K562 (cell line): ENCODE measurements around the gene TMPO. TPM values are rescaled to one million over a fixed set of nuclear protein-coding genes. Genes with fewer than 3 reads are reported as not detected.
A peak's percentile ranks its signal among the peaks of the same experiment; 100 is the strongest.
"Not testable (repeated sequence)": the region's sequence is repeated elsewhere in the genome, so short reads cannot be mapped to it uniquely, and the experiment has no call there.

Experiments
- ATAC-seq: fragments of 200-7000 bp; cut with Tn5 transposase; 3 replicates; pipeline ENCODE4 v1.9.1; 2020; ENCODE audit warnings: moderate library complexity
- BruUV-seq: library from RNA; stranded (reverse); fragments of 400-500 nt; replicated peaks from 2 replicates; lab custom pipeline; 2021; lab: Mats Ljungman, UMichigan
- CTCF ChIA-PET: fragments of 300-600 bp; formaldehyde crosslinking; extraction: SDS; loops from one replicate; lab custom pipeline; 2021; ENCODE audit warnings: low intra/inter-chr PET ratio; lab: Yijun Ruan, JAX
- POLR2A ChIA-PET: fragments of 300-600, 350-650 bp; sonication (Branson Sonifier 250); formaldehyde crosslinking; extraction: SDS; loops from one replicate; lab custom pipeline; 2021; ENCODE audit warnings: antibody characterized with exemption, inconsistent platforms; lab: Yijun Ruan, JAX
- DNase-seq, 4 experiments: peaks; one replicate each; pipeline versions ENCODE4 v3.0.0 to v3.0.0-alpha.2; 2011 to 2018; ENCODE audit warnings: low spot score in 3 of 4, mixed read lengths in 3 of 4; ENCODE audit errors: extremely low read depth in 1 of 4
- FAIRE-seq: peaks from 2 replicates; lab custom pipeline; 2011; peaks lifted over from hg19 to GRCh38; lab: Jason Lieb, UNC
- H2AFZ ChIP-seq: 2 replicates; pipeline ENCODE4 v1.6.0; 2011; ENCODE audit warnings: low read depth, low read length, control low read depth, inconsistent platforms
- H3K27ac ChIP-seq: fragments of 200-600 bp; 3 replicates; pipeline ENCODE4 v1.8.0; 2011; ENCODE audit warnings: low read depth, mild to moderate bottlenecking, control low read depth, inconsistent platforms, low read length, moderate library complexity, mixed read lengths; ENCODE audit errors: extremely low read depth
- H3K27me3 ChIP-seq, 2 experiments: fragments of 300-600 bp in 1 of 2; 2 replicates in 1 of 2; 3 replicates in 1 of 2; pipeline versions ENCODE4 v1.6.0 to v1.8.0; 2011; ENCODE audit warnings: inconsistent platforms in 2 of 2, low read length in 2 of 2, mild to moderate bottlenecking in 1 of 2, mixed read lengths in 1 of 2, moderate library complexity in 1 of 2; ENCODE audit not compliant: control insufficient read depth in 2 of 2, insufficient read depth in 2 of 2
- H3K36me3 ChIP-seq: fragments of 300-600 bp; 3 replicates; pipeline ENCODE4 v1.8.0; 2011; ENCODE audit warnings: mild to moderate bottlenecking, low read length, inconsistent platforms; ENCODE audit not compliant: control insufficient read depth, insufficient read depth
- H3K4me1 ChIP-seq, 2 experiments: fragments of 200-600 bp in 1 of 2; replicated peaks in 1 of 2; 2 replicates in 1 of 2; 3 replicates in 1 of 2; pipeline versions ENCODE4 v1.5.1 to v1.8.0; 2011; ENCODE audit warnings: inconsistent platforms in 2 of 2, low read length in 2 of 2, mild to moderate bottlenecking in 1 of 2, mixed read lengths in 1 of 2, moderate library complexity in 1 of 2; ENCODE audit not compliant: control insufficient read depth in 2 of 2, insufficient read depth in 2 of 2
- H3K4me2 ChIP-seq: 2 replicates; pipeline ENCODE4 v1.6.1; 2011; ENCODE audit warnings: low read length, control low read depth, inconsistent platforms, mixed read lengths; ENCODE audit not compliant: insufficient read depth
- H3K4me3 ChIP-seq: fragments of 200-600 bp; sonication (generic), shearing (Covaris generic); 2 replicates; pipeline ENCODE4 v1.5.1; 2016; ENCODE audit warnings: control low read depth, inconsistent platforms
- H3K79me2 ChIP-seq: fragments of 200-600 bp; 3 replicates; pipeline ENCODE4 v1.8.0; 2011; ENCODE audit warnings: low read length, inconsistent platforms; ENCODE audit not compliant: control insufficient read depth, insufficient read depth
- H3K9ac ChIP-seq, 2 experiments: 2 replicates each; pipeline versions ENCODE4 v1.6.0 to v1.6.1; 2011; ENCODE audit warnings: low read depth in 2 of 2, low read length in 2 of 2, control low read depth in 1 of 2, inconsistent platforms in 1 of 2, mild to moderate bottlenecking in 1 of 2, mixed read lengths in 1 of 2; ENCODE audit not compliant: insufficient read depth in 1 of 2
- H3K9me1 ChIP-seq: one replicate; pipeline ENCODE4 v1.6.0; 2011; ENCODE audit warnings: inconsistent platforms, mild to moderate bottlenecking, low read length, moderate library complexity; ENCODE audit not compliant: control insufficient read depth, insufficient read depth
- H3K9me3 ChIP-seq: replicated peaks from 2 replicates; pipeline ENCODE4 v1.5.1; 2011; ENCODE audit warnings: low read depth, low read length, inconsistent platforms; ENCODE audit not compliant: control insufficient read depth, insufficient read depth
- H4K20me1 ChIP-seq: replicated peaks from 2 replicates; pipeline ENCODE4 v1.6.1; 2011; ENCODE audit warnings: low read length, inconsistent platforms, mixed read lengths; ENCODE audit not compliant: control insufficient read depth, insufficient read depth
- ARID3B ChIP-seq: fragments of 250-450 bp; sonication (Bioruptor Pico); IDR thresholded peaks from 2 replicates; pipeline ENCODE4 v1.4.0; 2020; ENCODE audit warnings: borderline replicate concordance
- ARNT ChIP-seq, 2 experiments: fragments of 450-650 bp; IDR thresholded peaks; 2 replicates each; pipeline ENCODE4 v1.6.1; 2016; ENCODE audit warnings: mild to moderate bottlenecking in 1 of 2
- CBX8 ChIP-seq: fragments of 200-600 bp; sonication (generic); IDR thresholded peaks from 2 replicates; pipeline ENCODE4 v1.6.1; 2012; ENCODE audit warnings: borderline replicate concordance, mixed run types, low read depth, mild to moderate bottlenecking, moderate library complexity, mixed read lengths, low read length, control low read depth, inconsistent platforms; ENCODE audit not compliant: poor library complexity, severe bottlenecking; ENCODE audit errors: extremely low read depth
- MED1 ChIP-seq: sonication (generic); formaldehyde crosslinking; IDR thresholded peaks from 2 replicates; pipeline ENCODE4 v1.8.1; 2023; ENCODE audit warnings: missing genetic modification reagents, borderline replicate concordance
- RHOXF2B ChIP-seq: fragments of 250-450 bp; sonication (Bioruptor Pico); conservative IDR thresholded peaks from 2 replicates; pipeline ENCODE4 v1.5.1; 2021
- TFAP4 ChIP-seq: sonication (generic); formaldehyde crosslinking; IDR thresholded peaks from 2 replicates; pipeline ENCODE4 v1.8.0; 2022; ENCODE audit warnings: missing genetic modification reagents, mild to moderate bottlenecking, moderate library complexity, borderline replicate concordance
- TFE3 ChIP-seq: fragments of 450-650 bp; formaldehyde crosslinking; IDR thresholded peaks from 2 replicates; pipeline ENCODE4 v1.4.0; 2020; ENCODE audit warnings: mild to moderate bottlenecking, mixed read lengths
- ZBTB2 ChIP-seq: fragments of 450-650 bp; IDR thresholded peaks from 2 replicates; pipeline ENCODE4 v1.6.1; 2016; ENCODE audit warnings: antibody characterized with exemption
- ZNF184 ChIP-seq: sonication (generic); formaldehyde crosslinking; IDR thresholded peaks from 2 replicates; pipeline ENCODE4 v1.5.0; 2020; ENCODE audit warnings: missing genetic modification reagents
- ZNF224 ChIP-seq: sonication (generic); formaldehyde crosslinking; IDR thresholded peaks from 2 replicates; pipeline ENCODE4 v1.8.0; 2022; ENCODE audit warnings: mild to moderate bottlenecking, missing genetic modification reagents
- ZNF76 ChIP-seq: fragments of 250-450 bp; sonication (Bioruptor Pico); IDR thresholded peaks from 2 replicates; pipeline ENCODE4 v1.4.0; 2020; ENCODE audit warnings: mild to moderate bottlenecking, moderate library complexity, borderline replicate concordance
- whole genome bisulfite sequencing: fragments of 100-300 bp; shearing (Covaris generic); methylation state at CpG from one replicate; pipeline ENCODE4 v1.1.6; 2016; ENCODE audit warnings: low coverage, mixed read lengths; ENCODE audit not compliant: insufficient coverage; ENCODE audit errors: missing lambda C conversion rate; 5-methylcytosine and 5-hydroxymethylcytosine counted together
- in situ Hi-C: fragments of 300-500 bp; cut with MboI; formaldehyde crosslinking; loops from 4 replicates; pipeline ENCODE4 v1.15.0; 2018; ENCODE audit warnings: inconsistent platforms, mixed read lengths
- intact Hi-C: fragments of 100-400 bp; cut with micrococcal nuclease; formaldehyde crosslinking; loops from 2 replicates; pipeline ENCODE4 v1.14.2; 2022
- polyA plus RNA-seq, 8 experiments: library from polyadenylated mRNA; depleted of rRNA in 4 of 8; stranded (reverse) in 5 of 8; unstranded in 3 of 8; fragments of >200 nt; fragmentation: Nextera tagmentation in 2 of 8; fragmentation: Illumina TruSeq in 1 of 8; extraction: Ambion mirVana in 2 of 8; extraction: Trizol in 1 of 8; gene quantifications; 2 replicates each; pipeline versions ENCODE4 v1.2.1 to v1.2.3, GENCODE V29; 2011 to 2014; ENCODE audit warnings: inconsistent platforms in 1 of 8, missing spikeins in 1 of 8
- total RNA-seq, 7 experiments: library from RNA; depleted of rRNA in 6 of 7; stranded (reverse); fragments of >200 nt in 6 of 7; fragmentation: Illumina TruSeq in 2 of 7; extraction: Trizol in 2 of 7; gene quantifications; 2 replicates each; pipeline versions ENCODE4 v1.2.1 to v1.2.3, GENCODE V29; 2011 to 2021; ENCODE audit warnings: low replicate concordance in 1 of 7

Gene TMPO
- total and polyA plus RNA-seq, 9 of the 15 experiments (the other 6 are each of a cell fraction or from before 2014, with no cell fraction given), result 62.1 to 263 (median 182) TPM

GRCh38 chr12:98509063-98509462, 6.3 kb upstream of the TMPO start (continued):
- TF ChIP-seq TFE3 (CRISPR knock-in tag) (no peak), ARID3B (no peak), ARNT (IDR thresholded peaks at IDR 0.05) (0 out of 4 replicates have a peak, but pooled peaks of 1 of the 2 experiments have one; percentile 70), RHOXF2B (CRISPR knock-in tag) (no peak), ZNF76 (CRISPR knock-in tag) (no peak), ZNF224 (CRISPR knock-in tag) (no peak), CBX8 (no peak), MED1 (CRISPR knock-in tag) (no peak), ZBTB2 (no peak), ZNF184 (CRISPR knock-in tag) (no peak), TFAP4 (CRISPR knock-in tag) (no peak)

- POLR2A ChIA-PET, H3K9ac ChIP-seq, ATAC-seq, in situ Hi-C loops, H3K27me3 ChIP-seq, BruUV-seq, H4K20me1 ChIP-seq, H3K4me3 ChIP-seq, H3K9me1 ChIP-seq, DNase-seq, intact Hi-C loops, FAIRE-seq, CTCF ChIA-PET, H3K9me3 ChIP-seq, H3K36me3 ChIP-seq, H3K4me2 ChIP-seq, H3K27ac ChIP-seq, H2AFZ ChIP-seq: not testable (repeated sequence)
- H3K4me1 ChIP-seq, result peaks cover 12 to 20% of the 10 kb centered on the region in 2 experiments
- peaks cover 34% of the 10 kb centered on the region for H3K79me2 ChIP-seq
- WGBS, result 93% methylated on average over 4 of the region's 5 CpGs
Observed at GRCh38 chr12:98511806-98512205, 3.6 kb upstream of the TMPO start.
